GM19240 (cell line): ENCODE measurements around the gene PCSK6.

ENCODE experiments used
- DNase-seq: peaks from one replicate; pipeline ENCODE4 v3.0.0; 2011; ENCODE audit warnings: low spot score; ENCODE audit not compliant: insufficient read length

Gene PCSK6

GRCh38 chr15:101447561-101448071, 41.9 kb downstream of the PCSK6 start:
- DNase-seq = no peak

GRCh38 chr15:101447168-101447533, 42.4 kb downstream of the PCSK6 start:
- DNase-seq = no peak

GRCh38 chr15:101446518-101447167, 42.9 kb downstream of the PCSK6 start:
- no peak for DNase-seq

GRCh38 chr15:101445562-101446517, 43.7 kb downstream of the PCSK6 start:
- no peak for DNase-seq

GRCh38 chr15:101444807-101445508, 44.5 kb downstream of the PCSK6 start:
- DNase-seq = no peak

GRCh38 chr15:101444015-101444414, 45.5 kb downstream of the PCSK6 start:
- DNase-seq = no peak

GRCh38 chr15:101442272-101442671, 47.2 kb downstream of the PCSK6 start:
- no peak for DNase-seq

GRCh38 chr15:101441696-101442095, 47.8 kb downstream of the PCSK6 start:
- DNase-seq = no peak

GRCh38 chr15:101440846-101441590, 48.5 kb downstream of the PCSK6 start:
- no peak for DNase-seq

GRCh38 chr15:101439920-101440319, 49.6 kb downstream of the PCSK6 start:
- no peak for DNase-seq

GRCh38 chr15:101439285-101439919, 50.1 kb downstream of the PCSK6 start:
- no peak for DNase-seq

- no peak for DNase-seq
Measured at GRCh38 chr15:101438482-101439284, 50.8 kb downstream of the PCSK6 start.

- DNase-seq = no peak
Measured at GRCh38 chr15:101437618-101438481, 51.7 kb downstream of the PCSK6 start.

- DNase-seq = no peak
Measured at GRCh38 chr15:101437209-101437608, 52.3 kb downstream of the PCSK6 start.

- DNase-seq = no peak
Measured at GRCh38 chr15:101436526-101436925, 53.0 kb downstream of the PCSK6 start.

GRCh38 chr15:101435761-101436160, 53.7 kb downstream of the PCSK6 start:
- no peak for DNase-seq

- no peak for DNase-seq
Measured at GRCh38 chr15:101434032-101434920, 55.2 kb downstream of the PCSK6 start.

- DNase-seq = no peak
Measured at GRCh38 chr15:101433396-101433795, 56.1 kb downstream of the PCSK6 start.
